ENCODE data around the gene CST9L.

The CST9L gene

DNA sequence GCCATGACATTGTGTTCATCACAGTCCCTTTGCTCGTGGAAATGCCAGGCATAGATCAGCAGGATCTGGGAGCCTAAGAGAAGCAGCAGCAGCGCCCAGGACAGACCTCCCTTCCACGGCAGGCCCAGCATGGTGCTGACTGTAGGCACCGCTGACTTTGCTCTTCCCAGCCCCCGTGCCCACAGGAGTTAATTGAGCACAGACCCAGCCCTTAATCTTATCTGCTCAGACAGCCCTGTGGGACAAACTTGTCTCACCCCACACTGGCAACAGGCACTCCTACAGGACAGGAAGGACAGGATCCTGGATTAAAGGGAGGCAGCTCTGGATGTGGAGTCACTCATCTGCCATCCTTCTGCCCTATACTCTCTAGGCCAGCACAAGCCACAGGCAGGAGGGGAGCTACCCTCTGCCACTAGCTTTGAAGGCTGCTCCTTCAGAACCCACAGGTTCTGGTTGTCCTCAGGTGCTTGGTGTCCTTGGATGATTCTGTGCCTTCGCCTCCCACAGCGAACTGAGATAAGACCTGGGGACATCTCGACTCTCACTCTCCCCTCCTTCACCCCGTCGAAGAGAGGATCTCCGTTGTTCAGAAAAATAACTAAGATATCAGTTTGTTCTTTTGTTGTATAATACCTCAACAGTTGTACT lies at the start of gene CST9L:
Gene CST9L, minus strand, starts transcription at position 165 of the 651 bp plus-strand sequence. Its CDS starts 34 bp downstream, at position 131.
- DNase-seq, result no peak

- DNase-seq, result no peak
Measured at GRCh38 chr20:23614163-23614562, 45.9 kb upstream of the CST9L start.

DNA sequence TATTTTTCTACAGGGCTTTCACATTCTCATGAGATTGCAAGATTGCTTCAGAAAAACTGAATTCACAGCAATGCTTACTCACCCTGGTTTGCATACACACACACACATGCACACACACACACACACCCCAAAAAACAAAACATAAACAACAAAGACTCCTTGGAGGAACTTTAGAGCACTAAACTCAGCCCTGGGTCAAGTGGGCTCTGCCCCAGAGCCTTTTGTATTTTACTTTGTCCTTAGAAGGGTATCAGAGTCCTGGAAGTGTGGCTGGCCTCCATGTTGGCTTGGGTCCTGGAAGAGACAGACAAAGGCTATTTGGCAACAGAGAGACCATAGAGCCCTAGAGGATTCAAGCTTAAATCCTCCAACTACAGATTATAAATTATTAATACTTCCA lies 45.4 kb upstream of the CST9L start:
- no peak for DNase-seq

- no peak for DNase-seq
Measured at GRCh38 chr20:23612396-23612795, 44.1 kb upstream of the CST9L start.

GRCh38 chr20:23609486-23610109 lies 41.3 kb upstream of the CST9L start:
- DNase-seq, result no peak

DNA sequence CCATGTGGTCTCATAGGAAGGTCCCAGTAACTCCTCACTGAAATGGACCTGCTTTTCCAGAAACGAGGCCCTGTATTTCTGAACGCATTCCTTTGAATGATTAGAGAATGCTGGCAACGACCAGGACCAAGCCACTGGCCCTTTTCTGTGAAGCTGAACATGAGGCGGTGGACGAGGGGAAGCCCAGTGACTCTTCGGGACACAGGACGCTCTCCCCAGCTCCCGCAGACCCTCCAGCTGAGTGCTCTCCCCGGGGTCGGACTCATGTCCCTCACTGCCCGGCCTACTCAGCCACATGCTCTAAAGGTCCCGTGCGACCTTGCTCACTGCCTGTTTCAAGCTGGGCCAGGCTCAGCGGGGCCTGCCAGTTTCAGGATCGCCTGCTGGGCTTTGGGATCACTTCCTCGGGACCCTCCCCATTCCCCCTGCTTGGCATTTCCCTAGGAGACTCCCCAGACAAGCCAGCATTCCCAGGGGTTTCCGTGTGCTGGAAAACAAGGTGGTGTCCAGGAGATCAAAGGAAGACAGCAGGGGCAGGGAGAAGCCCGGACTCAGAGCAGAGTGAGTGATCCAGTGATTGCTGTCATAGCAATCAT lies 40.1 kb upstream of the CST9L start:
- DNase-seq, result no peak

GRCh38 chr20:23607497-23608245 lies 39.4 kb upstream of the CST9L start:
- DNase-seq, result no peak

GRCh38 chr20:23606652-23607049 lies 38.4 kb upstream of the CST9L start:
- DNase-seq, result no peak

DNA sequence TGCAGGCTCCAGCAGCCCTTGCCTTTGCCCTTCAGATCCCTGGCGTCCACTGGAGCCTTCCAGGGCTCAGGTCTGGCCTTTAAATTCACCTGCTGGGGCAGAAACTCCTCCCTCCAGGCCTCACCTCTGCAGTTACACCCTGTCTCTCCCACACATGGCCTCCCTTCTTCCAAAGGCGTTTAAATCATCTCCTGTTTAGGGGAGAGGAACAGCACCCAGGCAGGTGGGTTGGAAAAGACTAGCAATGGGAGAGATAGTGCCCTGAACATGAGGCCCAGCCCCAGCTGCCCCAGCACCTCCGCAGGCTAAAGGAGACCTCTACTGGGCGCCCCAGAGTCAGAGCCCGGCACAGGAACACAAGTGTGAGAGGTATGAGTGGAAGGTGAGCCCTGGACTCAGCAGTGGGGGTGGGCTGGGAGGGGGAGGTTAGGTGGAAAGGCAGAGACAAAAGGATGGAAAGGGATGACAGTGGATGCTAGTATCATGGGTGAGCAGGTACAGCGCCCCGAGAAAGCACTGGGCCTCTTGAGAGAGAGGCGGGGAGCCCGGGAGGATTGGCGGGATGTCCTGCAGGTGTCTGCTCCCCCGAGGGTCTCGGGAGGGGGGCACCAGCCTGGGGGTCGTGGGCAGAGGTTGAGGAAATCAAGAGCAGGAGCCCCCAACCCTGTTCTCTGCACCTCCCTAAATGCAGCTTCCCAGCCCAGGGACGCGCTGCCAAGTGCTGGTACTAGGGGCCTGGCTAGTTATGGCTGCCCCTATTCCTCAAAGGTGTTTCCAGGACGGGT lies 37.8 kb upstream of the CST9L start, which contains the start of gene CST9:
Gene CST9, minus strand, starts transcription at position 51 of the 785 bp plus-strand sequence. CDS start 53 bp downstream, outside the sequence.
- no peak for DNase-seq

DNA sequence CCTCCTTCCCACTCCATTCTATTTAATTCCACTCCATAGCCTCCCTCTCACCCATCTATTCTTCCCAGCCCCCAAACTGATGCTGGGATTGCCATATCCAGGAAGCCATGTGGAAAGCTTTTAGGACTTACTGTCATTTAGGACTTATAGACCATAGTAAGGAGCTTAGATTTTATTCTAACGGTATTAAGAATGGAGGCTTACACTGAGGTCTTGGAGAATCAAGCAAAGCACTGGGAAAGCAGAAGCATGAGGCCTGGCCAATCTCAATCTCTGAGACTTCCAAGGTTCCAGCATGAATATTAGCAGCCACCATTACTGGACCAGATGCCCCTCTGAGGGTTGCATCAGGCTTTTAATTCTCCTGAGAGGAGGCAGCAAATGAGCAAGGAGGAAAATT lies 36.0 kb upstream of the CST9L start:
- no peak for DNase-seq

DNA sequence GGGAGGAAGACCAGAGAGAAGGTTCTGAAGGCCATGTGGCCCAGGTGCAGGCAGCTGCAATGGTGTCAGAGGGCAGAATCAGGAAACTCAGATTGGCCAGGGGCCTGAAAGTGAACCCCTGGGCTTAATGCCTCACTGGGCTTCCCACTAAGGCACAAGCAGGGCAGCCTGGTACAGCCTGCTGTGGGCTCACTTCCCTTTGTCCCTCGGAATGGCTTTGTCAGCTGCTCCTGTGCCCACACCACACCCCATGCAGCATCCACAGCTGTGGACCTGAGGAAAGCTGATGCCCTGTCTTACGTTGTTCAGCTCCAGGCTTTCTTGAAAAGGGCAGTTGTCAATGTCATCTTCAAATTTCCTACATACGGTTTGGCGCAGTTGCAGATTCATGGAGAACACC lies 35.0 kb upstream of the CST9L start:
- DNase-seq, result no peak

GRCh38 chr20:23602699-23603098 lies 34.4 kb upstream of the CST9L start:
- no peak for DNase-seq

DNA sequence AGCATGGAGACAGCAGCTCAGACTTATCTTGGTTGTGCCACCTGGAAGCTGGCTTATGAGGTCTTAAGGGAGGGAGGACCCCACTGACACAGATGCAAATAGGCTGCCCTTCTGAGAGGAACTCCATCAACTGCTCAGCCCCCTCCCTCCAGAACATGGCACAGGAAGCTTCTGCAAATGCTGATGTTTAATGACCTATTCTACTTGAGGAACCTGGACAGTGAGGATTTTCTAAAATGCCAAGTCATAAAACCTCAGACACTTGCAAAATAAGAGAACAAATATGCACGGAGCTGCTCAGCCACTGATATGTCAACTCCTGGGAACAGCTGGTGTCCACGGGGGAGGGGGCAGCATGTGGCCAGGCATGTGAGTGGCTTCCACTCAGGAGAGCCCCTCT lies 34.0 kb upstream of the CST9L start:
- no peak for DNase-seq

DNA sequence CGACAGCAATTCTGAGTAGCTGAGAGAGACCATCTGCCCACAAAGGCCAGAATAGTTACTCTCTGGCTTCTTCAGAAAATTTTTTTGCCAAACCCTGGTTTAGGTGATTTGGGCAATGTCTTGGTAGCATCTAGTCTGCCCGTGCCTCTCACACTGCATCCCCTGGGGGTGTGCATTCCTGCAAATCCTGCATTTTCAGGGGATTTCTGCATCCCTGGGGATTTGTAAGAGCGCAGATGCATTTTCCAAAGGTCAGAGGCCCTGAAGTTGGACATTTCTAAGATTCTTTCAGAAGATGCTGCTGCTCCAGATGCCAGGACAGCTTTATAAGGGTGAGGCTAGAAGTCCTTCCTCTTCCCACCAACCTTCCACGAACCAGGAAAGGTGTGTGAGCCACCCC lies 33.4 kb upstream of the CST9L start:
- DNase-seq, result no peak

DNA sequence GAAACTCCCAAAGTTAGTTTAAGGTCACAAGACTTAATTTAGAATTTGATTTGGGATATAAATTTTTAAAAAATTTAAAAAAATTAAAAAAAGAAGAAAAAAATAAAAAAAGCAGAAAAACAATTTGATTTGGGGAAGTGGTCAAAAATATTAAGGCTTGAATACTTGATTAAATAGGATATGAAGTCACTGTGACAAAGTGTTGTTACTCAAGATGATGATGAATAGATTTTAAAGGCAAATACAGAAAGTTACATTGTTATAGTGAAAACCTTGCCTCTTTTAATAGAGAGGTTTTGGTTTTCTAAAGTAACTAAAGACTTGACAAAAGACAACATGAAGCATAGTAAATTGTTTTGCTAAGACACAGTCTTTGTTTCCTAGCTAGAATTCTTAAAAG lies 30.2 kb upstream of the CST9L start:
- no peak for DNase-seq

DNA sequence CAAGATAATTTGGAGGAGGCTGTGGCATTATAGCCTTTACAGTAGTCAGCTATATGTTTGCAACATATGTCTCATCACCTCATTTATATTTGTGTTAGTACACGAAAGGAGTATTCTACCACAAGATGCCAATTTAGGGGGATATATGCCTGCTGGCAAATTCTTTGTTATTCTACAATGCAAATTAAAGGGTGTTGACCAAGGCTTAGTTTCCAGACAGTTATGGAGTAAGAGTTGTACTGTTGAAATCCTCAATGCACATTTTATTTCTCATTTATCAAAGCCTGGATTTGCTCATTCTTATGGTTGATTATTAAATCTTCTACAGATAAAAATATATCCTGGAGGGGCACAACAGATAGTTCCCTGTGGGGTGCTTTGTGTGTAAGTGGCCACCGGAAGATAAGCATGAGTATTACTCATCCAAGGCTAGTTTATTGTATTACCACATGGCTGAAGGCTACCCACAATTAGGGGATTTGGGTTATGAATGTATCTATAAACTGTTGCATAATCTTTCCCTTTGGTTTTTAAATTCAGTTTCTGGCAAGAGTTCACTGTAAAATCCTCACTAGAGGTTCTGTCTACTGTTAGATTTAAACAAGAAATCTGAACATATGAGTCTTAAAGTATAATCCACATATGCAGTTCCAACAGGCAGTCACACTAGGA lies 28.4 kb upstream of the CST9L start:
- no peak for DNase-seq

GRCh38 chr20:23595941-23596340 lies 27.7 kb upstream of the CST9L start:
- DNase-seq, result no peak

- DNase-seq, result no peak
Measured at GRCh38 chr20:23588434-23589403, 20.4 kb upstream of the CST9L start.

DNA sequence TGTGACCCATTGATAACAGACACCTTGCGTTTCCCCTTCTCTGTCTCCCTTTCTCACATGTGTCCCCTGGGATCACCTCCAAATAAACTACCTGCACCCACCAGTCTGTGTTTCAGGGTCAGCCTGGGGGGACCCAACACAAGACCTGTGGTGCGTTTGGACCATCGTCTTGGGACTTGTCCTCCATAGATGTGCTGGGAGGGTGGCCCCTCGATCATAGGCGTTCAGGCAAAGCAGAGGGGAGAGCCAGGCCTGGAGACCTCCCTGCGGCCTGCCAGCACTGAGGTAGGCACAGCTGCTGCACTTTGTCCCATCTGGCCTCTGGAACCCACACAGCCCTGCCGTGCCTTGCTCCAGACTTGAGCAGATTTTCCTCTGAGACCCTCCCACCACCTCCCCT lies 19.3 kb upstream of the CST9L start:
- DNase-seq, result no peak

DNA sequence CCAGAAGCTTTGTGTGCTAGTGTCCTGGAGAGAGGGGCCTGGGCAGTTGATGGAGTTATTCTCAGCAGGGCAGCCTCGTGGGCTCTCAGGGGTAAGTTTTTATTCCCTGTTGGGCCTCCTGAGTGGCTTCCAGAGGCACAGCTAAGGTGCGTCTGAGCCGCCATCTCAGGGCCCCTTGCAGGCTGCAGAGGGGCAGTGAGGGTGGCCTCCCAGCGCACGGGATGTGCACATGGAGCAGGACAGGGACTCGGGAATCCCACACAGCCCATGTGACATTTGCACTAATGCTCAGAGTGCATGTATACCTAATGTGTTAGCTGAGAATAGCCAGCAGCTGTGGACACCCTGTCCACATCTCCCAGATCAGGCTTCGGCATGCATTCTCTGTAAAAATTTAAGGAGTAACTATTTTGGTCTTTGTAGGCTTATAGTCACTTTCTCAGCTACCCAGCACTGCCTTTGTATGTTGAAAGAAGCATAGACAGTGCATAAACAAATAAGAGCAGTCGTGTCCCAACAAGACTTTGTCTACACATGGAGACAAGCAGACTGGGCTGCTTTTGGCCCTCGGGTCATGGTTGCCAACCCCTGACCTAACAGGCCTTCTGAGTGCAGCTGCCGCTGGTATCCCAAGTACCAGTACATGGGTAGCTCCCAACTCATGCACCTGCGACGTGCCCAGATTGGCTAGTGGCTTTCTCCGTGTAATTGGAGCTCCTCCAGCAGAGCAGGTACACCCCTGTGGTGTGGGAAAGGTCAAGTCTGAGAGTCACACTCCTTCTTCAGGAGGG lies 18.6 kb upstream of the CST9L start:
- DNase-seq, result no peak

Data from NCI-H524 treated with DMSO at 0.1 percent for 48 hours (cell line).